ENCODE measurements around the gene PRR5L.

Gene PRR5L

GRCh38 chr11:36395978-36396736 is 100.1 kb downstream of the PRR5L start:
- H3K9me3 ChIP-seq (ENCODE audit: control insufficient read depth, insufficient read depth, low read depth, low read length) = no peaks in the 10 kb centered on the region
- CTCF ChIA-PET = no interaction called here
- no peaks in the 10 kb centered on the region for H3K4me1 ChIP-seq (ENCODE audit: control insufficient read depth, insufficient read depth, low read length)
- TF ChIP-seq, protein P1, sequence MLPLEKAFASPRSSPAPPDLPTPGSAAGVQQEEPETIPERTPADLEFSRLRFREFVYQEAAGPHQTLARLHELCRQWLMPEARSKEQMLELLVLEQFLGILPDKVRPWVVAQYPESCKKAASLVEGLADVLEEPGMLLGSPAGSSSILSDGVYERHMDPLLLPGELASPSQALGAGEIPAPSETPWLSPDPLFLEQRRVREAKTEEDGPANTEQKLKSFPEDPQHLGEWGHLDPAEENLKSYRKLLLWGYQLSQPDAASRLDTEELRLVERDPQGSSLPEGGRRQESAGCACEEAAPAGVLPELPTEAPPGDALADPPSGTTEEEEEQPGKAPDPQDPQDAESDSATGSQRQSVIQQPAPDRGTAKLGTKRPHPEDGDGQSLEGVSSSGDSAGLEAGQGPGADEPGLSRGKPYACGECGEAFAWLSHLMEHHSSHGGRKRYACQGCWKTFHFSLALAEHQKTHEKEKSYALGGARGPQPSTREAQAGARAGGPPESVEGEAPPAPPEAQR (tag by site-specific recombination; IDR thresholded peaks at IDR 0.05) = no peak
- TF ChIP-seq TRIM28 (IDR thresholded peaks at IDR 0.05; ENCODE audit: borderline replicate concordance, low read length) = no peak
- TF ChIP-seq ZNF610 (tag by site-specific recombination; IDR thresholded peaks at IDR 0.05; ENCODE audit: borderline replicate concordance) = no peak
- no peak for TF ChIP-seq HOXC10 (CRISPR knock-in tag; IDR thresholded peaks at IDR 0.05)
- no peak for TF ChIP-seq ZNF24 (tag by site-specific recombination; IDR thresholded peaks at IDR 0.05)
- no peak for TF ChIP-seq ZNF747 (tag by site-specific recombination; IDR thresholded peaks at IDR 0.05)
- TF ChIP-seq ZNF423 (tag by site-specific recombination; IDR thresholded peaks at IDR 0.05) = no peak
- no peak for TF ChIP-seq ZEB2 (tag by site-specific recombination; IDR thresholded peaks at IDR 0.05)
- TF ChIP-seq ZNF211 (tag by site-specific recombination; IDR thresholded peaks at IDR 0.05; ENCODE audit: low read depth) = no peak
- TF ChIP-seq ZNF239 (tag by site-specific recombination; IDR thresholded peaks at IDR 0.05) = no peak
- no peak for TF ChIP-seq REST (tag by site-specific recombination; IDR thresholded peaks at IDR 0.05)
- no peak for TF ChIP-seq ZIC2 (tag by site-specific recombination; IDR thresholded peaks at IDR 0.05)
- TF ChIP-seq ZNF677 (tag by site-specific recombination; IDR thresholded peaks at IDR 0.05) = no peak
- no peak for TF ChIP-seq ZNF280C (tag by site-specific recombination; IDR thresholded peaks at IDR 0.05)
- TF ChIP-seq, protein P2, sequence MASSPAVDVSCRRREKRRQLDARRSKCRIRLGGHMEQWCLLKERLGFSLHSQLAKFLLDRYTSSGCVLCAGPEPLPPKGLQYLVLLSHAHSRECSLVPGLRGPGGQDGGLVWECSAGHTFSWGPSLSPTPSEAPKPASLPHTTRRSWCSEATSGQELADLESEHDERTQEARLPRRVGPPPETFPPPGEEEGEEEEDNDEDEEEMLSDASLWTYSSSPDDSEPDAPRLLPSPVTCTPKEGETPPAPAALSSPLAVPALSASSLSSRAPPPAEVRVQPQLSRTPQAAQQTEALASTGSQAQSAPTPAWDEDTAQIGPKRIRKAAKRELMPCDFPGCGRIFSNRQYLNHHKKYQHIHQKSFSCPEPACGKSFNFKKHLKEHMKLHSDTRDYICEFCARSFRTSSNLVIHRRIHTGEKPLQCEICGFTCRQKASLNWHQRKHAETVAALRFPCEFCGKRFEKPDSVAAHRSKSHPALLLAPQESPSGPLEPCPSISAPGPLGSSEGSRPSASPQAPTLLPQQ (tag by site-specific recombination; IDR thresholded peaks at IDR 0.05) = no peak
- TF ChIP-seq GLI2 (tag by site-specific recombination; IDR thresholded peaks at IDR 0.05; ENCODE audit: borderline replicate concordance, low read depth) = no peak
- TF ChIP-seq KLF1 (tag by site-specific recombination; IDR thresholded peaks at IDR 0.05) = no peak
- no peak for TF ChIP-seq ZSCAN30 (tag by site-specific recombination; IDR thresholded peaks at IDR 0.05)
- TF ChIP-seq ZNF513 (tag by site-specific recombination; IDR thresholded peaks at IDR 0.05) = no peak
- H3K27ac ChIP-seq (ENCODE audit: extremely low read depth, low read depth, low read length) = no peak overlapping the region
- H3K4me3 ChIP-seq (ENCODE audit: low read depth, low read length) = no peak overlapping the region
- H3K36me3 ChIP-seq (ENCODE audit: control insufficient read depth in 2 of 2, insufficient read depth in 1 of 2, low read length in 2 of 2) = no peaks in the 10 kb centered on the region
- POLR2A ChIA-PET = interaction anchor here (0.7 kb wide), 1 partner anchor 24 kb away, joined by 3 read pairs; no protein-coding TSS in a partner anchor

Data from HEK293 (cell line).